GM18858 (cell line): ENCODE measurements around the gene MCEE.
"Not testable (repeated sequence)": the region's sequence is repeated elsewhere in the genome, so short reads cannot be mapped to it uniquely, and the experiment has no call there.

ENCODE experiments used
- ATAC-seq: cut with Tn5 transposase; IDR thresholded peaks from one replicate; pipeline ENCODE4 v1.9.1; 2021; ENCODE audit not compliant: unreplicated experiment

MCEE gene

DNA sequence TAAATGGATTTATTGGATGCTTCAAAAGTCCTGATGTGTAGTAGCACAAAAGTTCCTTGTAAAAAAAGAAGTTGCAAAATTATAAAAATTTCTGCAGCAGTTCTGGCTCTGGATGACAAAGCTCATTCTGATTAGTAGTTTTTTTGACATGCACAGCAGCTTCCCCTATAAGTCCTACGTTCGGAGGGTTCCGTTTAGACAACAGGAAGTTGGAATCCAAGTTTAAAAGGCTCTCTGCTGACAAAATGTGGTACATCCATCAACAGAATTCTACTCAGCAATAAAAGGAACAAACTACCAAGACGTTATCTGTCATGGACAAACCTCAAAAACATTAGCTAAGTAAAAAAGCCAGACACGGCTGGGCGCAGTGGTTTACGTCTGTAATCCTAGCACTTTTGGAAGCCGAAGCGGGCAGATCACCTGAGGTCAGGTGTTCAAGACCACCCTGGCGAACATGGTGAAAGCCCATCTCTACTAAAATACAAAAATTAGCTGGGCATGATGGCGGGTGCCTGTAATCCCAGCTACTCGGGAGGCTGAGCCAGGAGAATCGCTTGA, 46.2 kb downstream of the MCEE start:
- not testable (repeated sequence) for ATAC-seq

DNA sequence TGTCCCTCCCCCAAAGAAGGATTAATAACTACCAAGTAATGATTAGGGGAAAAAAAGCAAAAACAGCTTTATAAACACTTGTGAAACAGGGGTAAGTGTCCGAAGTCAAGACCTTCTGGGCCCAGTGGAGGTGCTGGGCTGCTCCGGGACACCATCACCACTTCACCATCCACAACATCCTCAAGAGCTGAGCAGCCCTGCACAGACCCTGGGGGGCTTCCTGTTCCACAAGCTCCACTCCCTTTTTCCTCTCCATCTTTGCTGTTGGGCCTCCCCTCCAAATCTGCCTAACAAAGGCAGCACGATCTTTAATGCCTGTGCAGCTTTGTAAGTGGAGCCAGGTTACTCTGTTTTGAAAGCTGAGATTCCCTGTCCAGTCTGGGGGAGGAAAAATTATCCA, 46.7 kb downstream of the MCEE start:
- ATAC-seq, result not testable (repeated sequence)

DNA sequence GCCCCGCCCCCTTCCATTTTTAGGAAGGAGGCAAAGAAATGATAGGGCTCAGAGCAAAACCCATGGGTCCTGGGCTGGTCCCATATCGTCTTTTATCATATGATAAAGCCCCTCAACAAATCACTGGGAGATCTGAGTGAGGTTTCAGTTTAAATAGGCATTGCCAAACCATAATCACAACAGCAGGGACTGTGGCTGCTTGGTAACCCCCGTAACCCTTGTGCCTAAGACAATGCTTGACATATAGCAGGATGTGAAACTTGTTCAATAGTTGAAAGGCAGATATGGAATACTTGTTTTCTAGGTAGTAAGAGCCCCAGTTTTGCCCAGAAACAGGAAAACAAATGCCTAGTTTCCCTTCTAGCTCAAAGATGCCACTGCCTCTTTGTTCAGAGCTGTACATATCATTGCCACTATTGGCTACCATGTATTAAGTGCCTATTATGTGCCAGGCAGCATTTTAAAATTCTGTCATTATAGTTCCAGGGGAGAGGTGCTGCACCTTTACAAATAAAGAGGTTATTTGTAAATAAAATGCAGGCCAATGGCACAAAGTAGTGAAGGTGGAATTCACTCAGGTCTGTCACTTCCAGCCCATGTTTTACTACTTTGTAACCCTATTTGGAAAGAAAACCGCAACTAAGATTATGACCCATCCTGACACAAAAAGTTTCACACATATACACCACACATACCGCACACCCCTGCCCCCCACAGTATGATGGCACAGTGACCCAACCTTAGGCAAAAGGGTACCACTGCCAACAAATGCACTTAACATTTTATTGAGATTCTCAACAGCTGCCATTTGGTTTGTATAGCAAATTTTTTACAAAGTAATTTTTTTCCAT, 47.4 kb downstream of the MCEE start:
- peak; percentile 43 for ATAC-seq

DNA sequence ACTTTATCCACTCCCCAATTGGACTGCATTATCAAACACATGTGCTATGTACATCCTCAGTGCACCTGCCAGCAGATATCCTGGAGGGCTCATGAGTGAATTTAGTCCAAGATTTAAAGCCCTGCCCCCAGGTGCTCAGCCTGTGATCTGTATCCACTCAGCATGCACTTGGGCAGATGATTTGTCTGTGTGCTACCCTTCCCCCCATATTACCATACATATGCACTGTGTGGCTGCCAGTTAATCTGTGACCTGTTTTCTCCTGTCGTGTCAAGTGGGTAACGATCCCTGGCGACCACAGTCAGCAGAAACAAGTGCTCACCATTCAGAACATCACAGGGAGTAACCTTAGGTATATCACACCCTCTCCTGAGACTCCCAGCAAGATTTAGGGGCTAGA, 51.4 kb downstream of the MCEE start:
- ATAC-seq, result no peak

DNA sequence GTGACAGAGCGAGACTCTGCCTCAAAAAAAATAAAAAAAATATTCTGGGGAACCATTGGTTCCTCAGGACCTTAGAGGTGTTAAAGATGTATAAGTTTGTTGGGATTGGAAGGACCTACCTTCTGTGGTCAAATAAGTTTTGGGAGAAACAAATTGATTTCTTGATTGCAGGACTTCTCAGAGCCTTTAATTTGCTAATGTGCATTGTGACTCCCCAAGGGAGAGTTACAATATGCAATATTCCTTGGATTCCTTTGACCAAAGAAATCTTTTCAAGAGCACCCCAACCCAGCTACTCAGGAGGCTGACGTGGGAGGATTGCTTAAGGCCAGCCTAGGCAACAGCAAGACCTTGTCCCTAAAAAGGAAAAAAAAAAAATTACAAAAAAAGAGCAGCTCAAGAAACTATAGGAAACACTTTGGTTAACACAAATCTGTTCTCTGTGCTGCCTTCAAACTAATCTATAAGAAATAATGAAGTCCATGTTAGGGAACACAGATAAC, 55.1 kb downstream of the MCEE start:
- no peak for ATAC-seq

DNA sequence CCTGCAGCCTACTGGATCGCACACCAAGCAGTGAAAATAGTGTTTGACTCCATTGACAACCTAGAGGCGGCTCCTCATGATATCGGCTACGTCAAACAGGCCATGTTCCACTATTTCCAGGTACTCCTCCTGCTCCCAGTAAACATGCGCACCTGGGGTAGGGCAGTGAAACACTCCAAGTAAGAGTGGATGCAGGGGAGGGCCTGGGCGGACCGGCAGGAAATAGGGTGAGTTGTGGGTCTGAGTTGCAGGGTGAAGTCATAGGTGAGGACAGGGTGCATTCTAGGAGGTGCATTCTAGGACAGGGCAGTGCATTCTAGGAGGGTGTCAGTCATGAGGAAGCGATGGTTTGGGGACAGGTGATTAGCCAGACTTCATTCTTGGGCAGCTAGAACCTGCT, 56.6 kb downstream of the MCEE start:
- no peak for ATAC-seq

DNA sequence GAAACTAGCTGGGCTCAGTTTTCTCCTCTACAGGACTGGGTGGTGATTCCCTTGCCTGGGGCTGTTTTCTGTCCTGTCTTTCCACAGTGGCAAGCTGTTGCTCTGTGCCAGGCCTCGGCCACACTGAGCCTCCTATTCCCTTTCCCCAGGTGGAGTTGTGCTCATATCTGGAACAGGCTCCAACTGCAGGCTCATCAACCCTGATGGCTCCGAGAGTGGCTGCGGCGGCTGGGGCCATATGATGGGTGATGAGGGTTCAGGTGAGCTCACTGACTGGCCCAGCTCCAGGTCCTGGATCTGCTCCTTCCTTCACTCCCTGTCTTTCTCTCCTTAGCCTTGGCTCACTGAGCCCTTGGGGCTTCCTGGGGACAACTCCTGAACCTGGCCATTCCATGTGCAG, 57.5 kb downstream of the MCEE start:
- ATAC-seq, result no peak

DNA sequence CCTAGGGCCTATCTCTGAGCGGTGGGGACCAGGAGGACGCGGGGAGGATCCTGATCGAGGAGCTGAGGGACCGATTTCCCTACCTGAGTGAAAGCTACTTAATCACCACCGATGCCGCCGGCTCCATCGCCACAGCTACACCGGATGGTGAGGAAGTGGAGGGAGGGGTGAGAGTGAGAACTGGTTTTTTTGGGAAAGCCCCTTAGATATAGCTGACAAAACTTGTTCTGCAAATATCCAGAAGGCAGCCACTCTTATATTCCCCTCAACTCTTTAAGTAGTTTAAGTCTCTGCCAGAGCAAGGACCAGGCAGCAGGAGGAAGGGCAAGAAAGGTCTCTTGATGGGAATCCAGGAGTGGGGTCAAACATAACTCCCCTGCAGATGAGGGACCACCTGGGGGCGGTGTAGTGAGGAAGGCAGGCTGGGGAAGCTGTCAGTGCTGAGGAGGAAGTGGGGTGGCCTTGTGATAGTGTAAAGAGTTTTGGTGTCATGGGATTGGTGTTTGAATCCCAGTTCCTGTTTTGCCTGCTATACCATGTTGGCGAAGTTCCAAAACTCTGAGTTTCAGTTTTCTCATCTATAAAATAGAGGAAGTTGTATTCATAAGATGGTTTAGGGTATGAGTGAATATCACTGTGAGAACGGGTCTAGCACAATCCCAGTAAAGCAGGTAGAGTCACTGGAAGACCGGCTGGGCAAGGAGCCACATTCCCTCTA, 58.2 kb downstream of the MCEE start:
- peak; percentile 50 for ATAC-seq

DNA sequence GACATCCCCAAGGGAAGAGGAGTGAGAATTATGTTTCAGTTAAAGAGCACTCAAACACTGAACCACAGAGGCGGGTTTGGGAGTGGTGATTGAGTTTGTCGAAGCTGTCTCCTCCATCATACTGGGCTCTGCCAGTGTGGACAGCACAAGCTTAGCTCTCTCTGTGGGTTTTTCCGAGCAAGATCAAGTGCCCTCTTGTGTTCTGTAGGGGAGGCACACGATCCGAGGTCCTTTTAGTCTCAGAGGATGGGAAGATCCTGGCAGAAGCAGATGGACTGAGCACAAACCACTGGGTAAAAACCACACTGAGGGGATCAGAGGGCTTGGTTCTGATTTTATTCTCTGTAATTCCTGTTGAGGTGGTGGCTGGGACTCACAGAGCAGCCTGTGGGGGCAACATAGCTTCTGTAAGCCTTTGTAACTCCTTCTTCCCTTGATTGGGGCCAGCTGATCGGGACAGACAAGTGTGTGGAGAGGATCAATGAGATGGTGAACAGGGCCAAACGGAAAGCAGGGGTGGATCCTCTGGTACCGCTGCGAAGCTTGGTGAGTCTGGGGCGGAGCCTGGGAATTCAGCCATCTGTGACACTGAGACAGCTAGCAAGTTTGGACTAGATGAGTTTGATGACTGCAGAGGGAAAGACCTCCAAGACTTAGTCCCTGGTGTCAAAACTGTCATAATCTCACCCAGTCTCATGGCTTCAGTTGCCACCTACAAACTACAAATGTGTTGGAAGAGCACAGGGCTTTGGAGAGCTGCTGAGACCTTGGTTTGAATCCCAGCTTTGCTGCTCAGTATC, 59.5 kb downstream of the MCEE start:
- ATAC-seq, result no peak

DNA sequence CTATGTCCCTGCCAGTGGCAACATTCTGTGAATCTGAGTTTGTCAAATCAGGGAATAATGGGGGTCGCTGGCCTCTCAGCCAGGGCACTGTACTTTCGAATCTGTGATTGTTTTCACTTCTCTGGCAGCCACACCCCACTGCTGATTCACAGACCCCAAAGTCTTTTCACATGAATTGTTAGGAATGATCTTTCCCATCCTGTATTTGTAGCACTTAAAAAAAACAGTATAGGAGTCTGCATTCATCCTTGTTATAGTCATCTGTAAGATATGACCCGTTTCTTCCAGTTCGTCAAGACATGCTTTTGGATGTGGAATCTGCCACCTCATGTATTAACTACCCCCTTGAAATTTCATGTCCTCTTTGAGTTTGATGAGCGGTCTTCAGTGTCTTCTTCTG, 60.7 kb downstream of the MCEE start:
- no peak for ATAC-seq

DNA sequence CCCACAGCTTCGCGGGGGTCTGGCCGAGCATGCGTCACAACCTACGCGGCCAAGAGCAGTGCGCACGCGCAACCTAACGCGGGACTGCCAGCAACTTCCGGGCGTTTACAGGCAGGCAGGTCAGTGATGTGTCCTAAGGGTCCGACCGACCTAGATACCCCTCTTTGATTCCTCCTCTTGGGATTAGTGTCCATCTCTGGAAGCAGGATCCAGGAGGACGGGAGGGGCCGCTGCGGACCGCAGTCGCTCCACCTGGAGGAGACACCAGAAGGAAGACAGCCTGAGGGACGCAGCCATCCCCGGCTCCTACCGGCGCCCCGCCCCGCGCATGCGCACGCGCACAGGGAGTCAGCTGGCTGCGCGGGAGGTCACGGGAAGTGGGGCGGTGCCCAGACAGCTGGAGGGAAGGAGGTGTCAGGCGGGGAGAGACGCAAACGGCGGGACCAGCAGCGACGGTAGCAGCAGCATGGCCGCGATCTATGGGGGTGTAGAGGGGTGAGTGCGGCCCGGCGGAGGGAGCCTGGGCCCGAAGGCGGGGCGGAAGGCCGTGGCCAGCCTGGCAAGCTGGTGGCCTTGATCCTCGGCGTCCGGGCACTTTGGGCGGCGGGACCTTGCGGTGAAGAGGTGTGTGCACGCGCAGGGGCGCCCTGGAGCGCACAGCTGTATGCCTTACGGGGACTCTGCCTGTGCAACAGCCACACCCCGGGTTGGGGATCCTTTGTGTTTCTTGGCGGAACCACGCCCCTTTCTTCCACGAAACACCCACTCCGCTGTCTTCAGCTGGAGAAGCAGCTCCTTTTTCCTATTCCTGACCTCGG, 61.6 kb downstream of the MCEE start, which contains the start of gene NAGK:
NAGK (plus strand) TSS at position 431 of the 818 bp plus-strand sequence; CDS start at position 467, 36 bp downstream.
- peak; percentile 36 for ATAC-seq

DNA sequence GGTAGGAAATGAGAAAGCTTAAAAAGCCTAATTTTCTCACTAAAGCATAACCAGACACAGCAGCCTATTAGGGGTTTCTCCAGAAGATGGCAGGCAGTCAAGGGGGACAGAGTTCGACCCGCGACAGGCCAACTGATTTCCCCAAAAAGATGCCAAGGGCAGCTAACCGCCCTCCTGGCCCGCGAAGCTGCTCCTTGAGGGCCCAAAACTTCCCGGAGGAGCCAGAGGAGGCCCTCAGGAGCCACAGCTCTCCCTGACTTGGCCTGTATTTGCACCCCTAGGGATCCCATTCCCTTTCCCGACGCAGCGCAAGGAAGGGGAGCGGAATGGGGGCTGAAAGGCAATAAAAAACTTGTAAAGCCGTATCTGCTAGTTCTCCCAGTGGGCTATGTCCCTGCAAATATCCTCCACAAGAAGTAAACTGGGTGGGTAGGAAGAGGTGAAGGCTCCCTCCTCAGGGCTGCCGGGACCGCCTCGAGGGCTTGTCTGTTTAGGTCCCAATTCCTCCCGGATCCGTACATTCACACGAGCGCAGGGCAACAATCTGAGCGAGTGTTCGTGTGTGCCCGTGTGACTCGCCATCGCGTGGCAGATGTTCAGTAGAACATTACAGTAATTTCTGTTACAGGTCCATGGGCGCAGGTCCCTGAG, 62.3 kb downstream of the MCEE start:
- ATAC-seq, result no peak

DNA sequence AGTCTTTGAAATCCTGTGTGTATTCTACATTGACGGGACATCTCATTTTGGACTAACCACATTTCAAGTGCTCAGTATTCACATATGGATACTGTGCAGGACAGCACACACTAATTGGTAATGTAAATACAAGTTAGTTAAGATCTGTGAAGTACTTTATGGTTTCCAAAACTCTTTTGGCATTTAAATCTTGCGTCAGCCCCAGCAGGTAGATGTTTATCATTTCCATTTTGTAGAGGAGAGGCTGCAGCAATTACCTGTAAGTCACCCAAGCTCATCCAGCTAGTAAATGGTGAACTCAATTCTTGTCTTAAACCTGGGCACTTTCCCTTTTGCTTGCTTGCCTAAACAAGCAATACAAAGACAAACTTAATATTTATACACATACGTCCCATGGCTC, 63.2 kb downstream of the MCEE start:
- no peak for ATAC-seq

DNA sequence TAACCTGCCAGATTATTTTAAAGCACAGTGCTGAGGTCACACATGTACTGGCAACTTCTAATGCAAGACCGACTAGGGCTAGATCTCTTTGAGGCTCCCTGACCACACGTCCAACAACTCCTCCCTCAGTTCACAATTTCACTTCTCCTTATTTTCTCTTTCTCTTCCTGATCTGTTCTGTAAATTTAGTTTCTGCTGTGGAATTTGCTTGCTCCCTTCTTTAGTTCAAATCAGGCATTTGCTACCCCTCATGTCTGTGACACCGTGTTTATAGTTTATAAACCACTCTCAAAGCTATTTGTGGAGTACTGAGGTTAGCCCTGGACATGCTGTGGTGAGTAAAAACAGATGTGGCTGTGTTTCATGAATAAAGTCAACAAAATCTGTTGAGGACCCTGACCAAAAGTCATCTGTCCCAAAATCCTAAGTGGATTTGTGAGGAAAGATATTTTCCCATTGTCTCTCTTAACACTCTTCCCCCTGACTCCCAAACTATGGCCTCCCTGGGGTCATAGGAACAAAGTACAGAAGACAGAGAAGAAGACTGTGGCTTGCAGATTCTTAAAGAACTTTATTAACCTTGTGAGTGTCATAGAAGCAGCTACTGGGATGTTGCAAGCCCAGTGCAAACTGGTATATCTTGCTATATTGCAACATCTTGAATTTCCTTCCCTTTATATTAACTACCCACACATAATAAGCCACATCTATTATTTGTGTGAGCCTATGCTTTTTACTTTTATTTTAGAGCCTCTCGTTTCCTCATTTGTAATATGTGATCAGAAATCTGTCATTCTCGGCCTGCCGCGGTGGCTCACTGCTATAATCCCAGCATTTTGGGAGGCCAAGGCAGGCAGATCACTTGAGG, 65.0 kb downstream of the MCEE start:
- ATAC-seq, result peak; percentile 18

DNA sequence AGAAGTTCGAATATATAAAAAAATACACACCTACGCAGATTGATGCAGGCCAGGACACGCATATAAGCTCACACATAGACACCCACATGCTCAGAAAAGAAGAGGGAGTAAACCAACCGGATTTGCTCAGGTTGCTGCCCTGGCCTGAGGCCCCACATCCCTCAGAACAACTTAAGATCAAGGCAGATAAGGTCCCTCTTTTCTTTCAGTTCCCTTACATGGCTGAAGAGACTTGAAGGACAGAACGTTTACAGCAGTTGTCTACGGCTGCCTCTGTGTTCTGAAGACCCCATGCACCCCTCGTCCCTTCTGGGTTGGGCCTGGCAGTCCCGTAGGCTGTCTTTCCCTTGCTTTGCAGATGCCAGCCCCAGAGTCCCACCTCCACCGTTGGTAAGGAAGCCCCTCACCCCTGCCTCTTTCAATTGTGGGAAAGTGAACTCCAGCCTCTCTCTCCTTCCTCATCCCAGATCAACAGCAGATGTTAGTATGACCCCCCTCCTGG, 65.9 kb downstream of the MCEE start:
- no peak for ATAC-seq

DNA sequence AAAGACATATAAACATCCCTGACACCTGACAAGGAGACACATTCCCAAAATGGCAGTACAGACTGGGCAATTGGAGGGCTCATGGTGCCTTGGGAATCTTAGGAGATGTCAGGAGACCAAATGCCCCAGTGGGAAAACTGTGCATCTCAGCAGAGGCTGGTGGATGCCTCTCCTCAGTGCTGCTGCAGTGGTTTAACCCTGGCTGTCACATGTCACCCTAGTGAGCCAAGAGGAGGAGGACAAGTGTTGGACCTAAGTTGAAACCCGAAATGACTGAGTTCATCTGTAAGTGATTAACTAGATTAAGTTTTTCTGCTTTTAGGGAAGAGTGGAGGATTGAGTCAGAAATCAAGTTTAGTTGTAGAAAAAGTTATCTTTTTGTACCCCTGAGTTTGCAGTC, 66.8 kb downstream of the MCEE start:
- no peak for ATAC-seq

DNA sequence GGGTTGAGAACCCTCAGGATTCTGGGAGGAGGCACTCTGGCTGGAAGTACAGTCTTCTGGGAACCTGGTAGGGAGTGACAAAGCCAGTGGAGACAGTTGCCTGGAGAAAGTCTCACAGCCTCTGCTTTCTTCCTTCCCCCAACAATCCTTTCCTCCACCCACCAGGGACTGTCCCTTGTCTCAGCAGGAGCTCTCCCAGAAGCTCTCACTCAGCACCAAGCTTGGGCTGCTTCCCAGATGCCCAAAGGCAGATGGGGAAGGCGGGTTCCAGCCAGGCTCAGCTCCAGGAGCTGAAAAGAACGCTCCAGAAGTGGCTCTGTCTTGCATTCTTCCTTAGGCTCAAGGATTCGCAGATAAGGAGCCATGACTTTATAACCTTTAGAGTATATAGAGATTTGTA, 69.2 kb downstream of the MCEE start:
- ATAC-seq, result no peak

DNA sequence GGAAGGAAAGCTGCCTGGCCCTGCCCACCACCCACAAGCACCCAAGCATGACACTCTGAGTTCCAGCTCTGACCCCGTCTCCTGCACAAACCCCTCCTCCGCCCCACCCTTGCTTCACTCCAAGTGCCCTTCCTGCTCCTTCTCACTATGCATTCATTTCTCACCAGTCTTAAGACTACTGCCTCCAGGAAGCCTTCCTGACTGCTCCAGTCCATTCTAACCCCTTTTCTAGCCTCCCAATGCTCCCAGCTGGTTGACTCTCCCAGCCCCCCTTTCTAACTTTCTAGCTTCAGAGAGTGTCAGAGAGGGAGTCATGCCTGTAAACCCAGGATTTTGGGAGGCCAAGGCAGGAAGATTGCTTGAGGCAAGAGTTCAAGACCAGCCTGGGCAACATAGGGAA, 69.8 kb downstream of the MCEE start:
- no peak for ATAC-seq
